ENCODE results near the gene CLIC5. TPM values are rescaled to one million over a fixed set of nuclear protein-coding genes. Genes with fewer than 3 reads are reported as not detected.

CLIC5 gene
- total RNA-seq, 1 experiment from 2014 or later, result not detected

GRCh38 chr6:45967363-45967762 is 48.3 kb downstream of the CLIC5 start:
- H3K36me3 Mint-ChIP-seq (ENCODE audit: insufficient read depth, unreplicated experiment), result peaks cover 6% of the 10 kb centered on the region
- peak; percentile 45 for DNase-seq (ENCODE audit: unreplicated experiment)
- no peaks in the 10 kb centered on the region for H3K27me3 Mint-ChIP-seq (ENCODE audit: insufficient read depth, unreplicated experiment)
- BruUV-seq (replicated peaks), result no TSS peak
- ChIA-PET CTCF (interaction anchor here (0.6 to 1.0 kb wide), 2 partner anchors 36 to 984 kb away, joined by 3 to 4 read pairs; no protein-coding TSS in a partner anchor), POLR2A (interaction anchor here (0.5 to 1.5 kb wide), 2 partner anchors 10 to 1126 kb away, joined by 4 read pairs; no protein-coding TSS in a partner anchor)
- no peak overlapping the region for H3K4me3 Mint-ChIP-seq (ENCODE audit: unreplicated experiment)
- intact Hi-C loops (cut with micrococcal nuclease), result no loop called here
- H3K27ac Mint-ChIP-seq (ENCODE audit: low read depth, unreplicated experiment), result no peak overlapping the region
- TF ChIP-seq, protein P1, sequence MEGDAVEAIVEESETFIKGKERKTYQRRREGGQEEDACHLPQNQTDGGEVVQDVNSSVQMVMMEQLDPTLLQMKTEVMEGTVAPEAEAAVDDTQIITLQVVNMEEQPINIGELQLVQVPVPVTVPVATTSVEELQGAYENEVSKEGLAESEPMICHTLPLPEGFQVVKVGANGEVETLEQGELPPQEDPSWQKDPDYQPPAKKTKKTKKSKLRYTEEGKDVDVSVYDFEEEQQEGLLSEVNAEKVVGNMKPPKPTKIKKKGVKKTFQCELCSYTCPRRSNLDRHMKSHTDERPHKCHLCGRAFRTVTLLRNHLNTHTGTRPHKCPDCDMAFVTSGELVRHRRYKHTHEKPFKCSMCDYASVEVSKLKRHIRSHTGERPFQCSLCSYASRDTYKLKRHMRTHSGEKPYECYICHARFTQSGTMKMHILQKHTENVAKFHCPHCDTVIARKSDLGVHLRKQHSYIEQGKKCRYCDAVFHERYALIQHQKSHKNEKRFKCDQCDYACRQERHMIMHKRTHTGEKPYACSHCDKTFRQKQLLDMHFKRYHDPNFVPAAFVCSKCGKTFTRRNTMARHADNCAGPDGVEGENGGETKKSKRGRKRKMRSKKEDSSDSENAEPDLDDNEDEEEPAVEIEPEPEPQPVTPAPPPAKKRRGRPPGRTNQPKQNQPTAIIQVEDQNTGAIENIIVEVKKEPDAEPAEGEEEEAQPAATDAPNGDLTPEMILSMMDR (IDR thresholded peaks at IDR 0.05; ENCODE audit: unreplicated experiment), result no peak
- H3K9me3 Mint-ChIP-seq (ENCODE audit: unreplicated experiment), result no peaks in the 10 kb centered on the region
- H3K4me1 Mint-ChIP-seq (ENCODE audit: insufficient read depth, unreplicated experiment), result peaks cover 17% of the 10 kb centered on the region

DNA sequence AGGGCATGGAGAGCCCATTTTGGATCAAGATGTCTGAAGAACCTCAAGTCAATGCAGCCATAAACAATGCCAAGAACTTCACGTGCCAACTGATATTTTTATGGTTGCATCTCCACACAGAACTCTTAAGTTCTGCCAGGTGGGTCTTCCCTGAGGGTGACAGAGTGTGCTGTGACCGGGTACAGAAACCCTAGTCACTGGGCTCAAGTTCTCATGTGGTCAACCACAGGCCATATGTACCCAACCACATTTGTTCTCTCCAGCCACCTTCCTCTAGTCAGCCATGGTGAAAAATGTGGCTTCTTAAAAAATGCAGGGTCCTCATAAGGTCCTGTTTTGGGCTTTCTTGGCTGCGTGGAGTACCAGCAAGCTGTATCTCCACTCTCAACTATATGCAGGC is 48.9 kb downstream of the CLIC5 start:
- no peaks in the 10 kb centered on the region for H3K27me3 Mint-ChIP-seq (ENCODE audit: insufficient read depth, unreplicated experiment)
- intact Hi-C loops (cut with micrococcal nuclease), result no loop called here
- TF ChIP-seq, protein P1 (IDR thresholded peaks at IDR 0.05; ENCODE audit: unreplicated experiment), result no peak
- POLR2A ChIA-PET, result interaction anchor here (1.5 kb wide), 2 partner anchors 11 to 32 kb away, joined by 4 read pairs; no protein-coding TSS in a partner anchor
- CTCF ChIA-PET, result no interaction called here
- no TSS peak for BruUV-seq (replicated peaks)
- peaks cover 17% of the 10 kb centered on the region for H3K4me1 Mint-ChIP-seq (ENCODE audit: insufficient read depth, unreplicated experiment)
- H3K27ac Mint-ChIP-seq (ENCODE audit: low read depth, unreplicated experiment), result no peak overlapping the region
- H3K4me3 Mint-ChIP-seq (ENCODE audit: unreplicated experiment), result no peak overlapping the region
- DNase-seq (ENCODE audit: unreplicated experiment), result no peak
- H3K9me3 Mint-ChIP-seq (ENCODE audit: unreplicated experiment), result no peaks in the 10 kb centered on the region
- H3K36me3 Mint-ChIP-seq (ENCODE audit: insufficient read depth, unreplicated experiment), result peaks cover 6% of the 10 kb centered on the region

- POLR2A ChIA-PET, result interaction anchor here (0.6 to 1.5 kb wide), 3 partner anchors 32 to 550 kb away, joined by 3 to 4 read pairs (median 3); no protein-coding TSS in a partner anchor
- no peak for DNase-seq (ENCODE audit: unreplicated experiment)
- Mint-ChIP-seq H3K4me1 (ENCODE audit: insufficient read depth, unreplicated experiment) (peaks cover 17% of the 10 kb centered on the region), H3K9me3 (ENCODE audit: unreplicated experiment) (no peaks in the 10 kb centered on the region), H3K36me3 (ENCODE audit: insufficient read depth, unreplicated experiment) (peaks cover 6% of the 10 kb centered on the region), H3K4me3 (ENCODE audit: unreplicated experiment) (no peak overlapping the region), H3K27me3 (ENCODE audit: insufficient read depth, unreplicated experiment) (no peaks in the 10 kb centered on the region), H3K27ac (ENCODE audit: low read depth, unreplicated experiment) (no peak overlapping the region)
- TF ChIP-seq, protein P1 (IDR thresholded peaks at IDR 0.05; ENCODE audit: unreplicated experiment), result no peak
- intact Hi-C loops (cut with micrococcal nuclease), result no loop called here
- no TSS peak for BruUV-seq (replicated peaks)
- CTCF ChIA-PET, result interaction anchor here (0.8 to 1.4 kb wide), 2 partner anchors 35 to 1768 kb away, joined by 3 to 6 read pairs; no protein-coding TSS in a partner anchor
Measured at GRCh38 chr6:45966340-45966739, 49.3 kb downstream of the CLIC5 start.

GRCh38 chr6:45965792-45966191 is 49.9 kb downstream of the CLIC5 start:
- Mint-ChIP-seq H3K36me3 (ENCODE audit: insufficient read depth, unreplicated experiment) (peaks cover 6% of the 10 kb centered on the region), H3K9me3 (ENCODE audit: unreplicated experiment) (no peaks in the 10 kb centered on the region), H3K4me1 (ENCODE audit: insufficient read depth, unreplicated experiment) (peaks cover 17% of the 10 kb centered on the region), H3K27me3 (ENCODE audit: insufficient read depth, unreplicated experiment) (no peaks in the 10 kb centered on the region), H3K27ac (ENCODE audit: low read depth, unreplicated experiment) (no peak overlapping the region), H3K4me3 (ENCODE audit: unreplicated experiment) (no peak overlapping the region)
- peak; percentile 5 for DNase-seq (ENCODE audit: unreplicated experiment)
- ChIA-PET POLR2A (interaction anchor here (0.6 to 1.5 kb wide), 3 partner anchors 33 to 551 kb away, joined by 3 to 4 read pairs (median 3); no protein-coding TSS in a partner anchor), CTCF (interaction anchor here (0.8 to 1.4 kb wide), 4 partner anchors 8 to 1768 kb away, joined by 3 to 6 read pairs (median 4); no protein-coding TSS in a partner anchor)
- no TSS peak for BruUV-seq (replicated peaks)
- TF ChIP-seq, protein P1 (IDR thresholded peaks at IDR 0.05; ENCODE audit: unreplicated experiment), result no peak
- intact Hi-C loops (cut with micrococcal nuclease), result no loop called here

Measured in MCF 10A (cell line).